K562 (cell line): ENCODE data around the gene MTHFSD. TPM values are rescaled to one million over a fixed set of nuclear protein-coding genes. Genes with fewer than 3 reads are reported as not detected.

Source experiments
- ATAC-seq: fragments of 200-7000 bp; cut with Tn5 transposase; 3 replicates; pipeline ENCODE4 v1.9.1; 2020; ENCODE audit warnings: moderate library complexity
- BruUV-seq: library from RNA; stranded (reverse); fragments of 400-500 nt; replicated peaks from 2 replicates; lab custom pipeline; 2021; lab: Mats Ljungman, UMichigan
- CTCF ChIA-PET: fragments of 300-600 bp; formaldehyde crosslinking; extraction: SDS; loops from one replicate; lab custom pipeline; 2021; ENCODE audit warnings: low intra/inter-chr PET ratio; lab: Yijun Ruan, JAX
- POLR2A ChIA-PET: fragments of 300-600, 350-650 bp; sonication (Branson Sonifier 250); formaldehyde crosslinking; extraction: SDS; loops from one replicate; lab custom pipeline; 2021; ENCODE audit warnings: antibody characterized with exemption, inconsistent platforms; lab: Yijun Ruan, JAX
- DNase-seq, 4 experiments: peaks; one replicate each; pipeline versions ENCODE4 v3.0.0 to v3.0.0-alpha.2; 2011 to 2018; ENCODE audit warnings: low spot score in 3 of 4, mixed read lengths in 3 of 4; ENCODE audit errors: extremely low read depth in 1 of 4
- FAIRE-seq: peaks from 2 replicates; lab custom pipeline; 2011; peaks lifted over from hg19 to GRCh38; lab: Jason Lieb, UNC
- H2AFZ ChIP-seq: 2 replicates; pipeline ENCODE4 v1.6.0; 2011; ENCODE audit warnings: low read depth, low read length, control low read depth, inconsistent platforms
- H3K27ac ChIP-seq: fragments of 200-600 bp; 3 replicates; pipeline ENCODE4 v1.8.0; 2011; ENCODE audit warnings: low read depth, mild to moderate bottlenecking, control low read depth, inconsistent platforms, low read length, moderate library complexity, mixed read lengths; ENCODE audit errors: extremely low read depth
- H3K27me3 ChIP-seq, 2 experiments: fragments of 300-600 bp in 1 of 2; 2 replicates in 1 of 2; 3 replicates in 1 of 2; pipeline versions ENCODE4 v1.6.0 to v1.8.0; 2011; ENCODE audit warnings: inconsistent platforms in 2 of 2, low read length in 2 of 2, mild to moderate bottlenecking in 1 of 2, mixed read lengths in 1 of 2, moderate library complexity in 1 of 2; ENCODE audit not compliant: control insufficient read depth in 2 of 2, insufficient read depth in 2 of 2
- H3K36me3 ChIP-seq: fragments of 300-600 bp; 3 replicates; pipeline ENCODE4 v1.8.0; 2011; ENCODE audit warnings: mild to moderate bottlenecking, low read length, inconsistent platforms; ENCODE audit not compliant: control insufficient read depth, insufficient read depth
- H3K4me1 ChIP-seq, 2 experiments: fragments of 200-600 bp in 1 of 2; replicated peaks in 1 of 2; 2 replicates in 1 of 2; 3 replicates in 1 of 2; pipeline versions ENCODE4 v1.5.1 to v1.8.0; 2011; ENCODE audit warnings: inconsistent platforms in 2 of 2, low read length in 2 of 2, mild to moderate bottlenecking in 1 of 2, mixed read lengths in 1 of 2, moderate library complexity in 1 of 2; ENCODE audit not compliant: control insufficient read depth in 2 of 2, insufficient read depth in 2 of 2
- H3K4me2 ChIP-seq: 2 replicates; pipeline ENCODE4 v1.6.1; 2011; ENCODE audit warnings: low read length, control low read depth, inconsistent platforms, mixed read lengths; ENCODE audit not compliant: insufficient read depth
- H3K4me3 ChIP-seq: fragments of 200-600 bp; sonication (generic), shearing (Covaris generic); 2 replicates; pipeline ENCODE4 v1.5.1; 2016; ENCODE audit warnings: control low read depth, inconsistent platforms
- H3K79me2 ChIP-seq: fragments of 200-600 bp; 3 replicates; pipeline ENCODE4 v1.8.0; 2011; ENCODE audit warnings: low read length, inconsistent platforms; ENCODE audit not compliant: control insufficient read depth, insufficient read depth
- H3K9ac ChIP-seq, 2 experiments: 2 replicates each; pipeline versions ENCODE4 v1.6.0 to v1.6.1; 2011; ENCODE audit warnings: low read depth in 2 of 2, low read length in 2 of 2, control low read depth in 1 of 2, inconsistent platforms in 1 of 2, mild to moderate bottlenecking in 1 of 2, mixed read lengths in 1 of 2; ENCODE audit not compliant: insufficient read depth in 1 of 2
- H3K9me1 ChIP-seq: one replicate; pipeline ENCODE4 v1.6.0; 2011; ENCODE audit warnings: inconsistent platforms, mild to moderate bottlenecking, low read length, moderate library complexity; ENCODE audit not compliant: control insufficient read depth, insufficient read depth
- H3K9me3 ChIP-seq: replicated peaks from 2 replicates; pipeline ENCODE4 v1.5.1; 2011; ENCODE audit warnings: low read depth, low read length, inconsistent platforms; ENCODE audit not compliant: control insufficient read depth, insufficient read depth
- H4K20me1 ChIP-seq: replicated peaks from 2 replicates; pipeline ENCODE4 v1.6.1; 2011; ENCODE audit warnings: low read length, inconsistent platforms, mixed read lengths; ENCODE audit not compliant: control insufficient read depth, insufficient read depth
- CHD4 ChIP-seq: fragments of 200-600 bp; sonication (generic); IDR thresholded peaks from 3 replicates; pipeline ENCODE4 v1.6.1; 2012; ENCODE audit warnings: low read depth, mild to moderate bottlenecking, mixed read lengths, low read length, inconsistent platforms; ENCODE audit not compliant: insufficient read depth, insufficient replicate concordance, poor library complexity, severe bottlenecking
- KDM4B ChIP-seq, 2 experiments: fragments of 450-650 bp in 1 of 2; sonication (generic) in 1 of 2; IDR thresholded peaks; 2 replicates each; pipeline ENCODE4 v1.6.1; 2016 to 2017; ENCODE audit warnings: borderline replicate concordance in 2 of 2, antibody characterized with exemption in 1 of 2, low read depth in 1 of 2, mild to moderate bottlenecking in 1 of 2
- NFIX ChIP-seq: fragments of 250-450 bp; sonication (Bioruptor Pico); IDR thresholded peaks from 2 replicates; pipeline ENCODE4 v1.4.0; 2020; ENCODE audit warnings: low read depth, mild to moderate bottlenecking, moderate library complexity
- NFXL1 ChIP-seq: fragments of 450-650 bp; formaldehyde crosslinking; IDR thresholded peaks from 2 replicates; pipeline ENCODE4 v1.4.0; 2021; ENCODE audit warnings: mild to moderate bottlenecking
- NUFIP1 ChIP-seq: fragments of 450-650 bp; IDR thresholded peaks from 2 replicates; pipeline ENCODE4 v1.6.1; 2018; ENCODE audit not compliant: partially characterized antibody
- POU5F1 ChIP-seq: fragments of 150-350 bp; IDR thresholded peaks from 2 replicates; pipeline ENCODE4 v1.6.1; 2014; ENCODE audit warnings: borderline replicate concordance, low read length, low read depth, mild to moderate bottlenecking; ENCODE audit not compliant: partially characterized antibody
- ZNF444 ChIP-seq: fragments of 250-450 bp; sonication (Bioruptor Pico); IDR thresholded peaks from 2 replicates; pipeline ENCODE4 v1.4.0; 2020; ENCODE audit warnings: mild to moderate bottlenecking, moderate library complexity
- ZNF589 ChIP-seq: fragments of 200-800 bp; sonication (Bioruptor generic); IDR thresholded peaks from 2 replicates; pipeline ENCODE4 v1.6.1; 2016; ENCODE audit warnings: low read depth, missing genetic modification characterization, missing compliant biosample characterization
- WGBS: fragments of 100-300 bp; shearing (Covaris generic); methylation state at CpG from one replicate; pipeline ENCODE4 v1.1.6; 2016; ENCODE audit warnings: low coverage, mixed read lengths; ENCODE audit not compliant: insufficient coverage; ENCODE audit errors: missing lambda C conversion rate; 5-methylcytosine and 5-hydroxymethylcytosine counted together
- in situ Hi-C: fragments of 300-500 bp; cut with MboI; formaldehyde crosslinking; loops from 4 replicates; pipeline ENCODE4 v1.15.0; 2018; ENCODE audit warnings: inconsistent platforms, mixed read lengths
- intact Hi-C: fragments of 100-400 bp; cut with micrococcal nuclease; formaldehyde crosslinking; loops from 2 replicates; pipeline ENCODE4 v1.14.2; 2022
- polyA plus RNA-seq, 8 experiments: library from polyadenylated mRNA; depleted of rRNA in 4 of 8; stranded (reverse) in 5 of 8; unstranded in 3 of 8; fragments of >200 nt; fragmentation: Nextera tagmentation in 2 of 8; fragmentation: Illumina TruSeq in 1 of 8; extraction: Ambion mirVana in 2 of 8; extraction: Trizol in 1 of 8; gene quantifications; 2 replicates each; pipeline versions ENCODE4 v1.2.1 to v1.2.3, GENCODE V29; 2011 to 2014; ENCODE audit warnings: inconsistent platforms in 1 of 8, missing spikeins in 1 of 8
- total RNA-seq, 7 experiments: library from RNA; depleted of rRNA in 6 of 7; stranded (reverse); fragments of >200 nt in 6 of 7; fragmentation: Illumina TruSeq in 2 of 7; extraction: Trizol in 2 of 7; gene quantifications; 2 replicates each; pipeline versions ENCODE4 v1.2.1 to v1.2.3, GENCODE V29; 2011 to 2021; ENCODE audit warnings: low replicate concordance in 1 of 7
- TF ChIP-seq, protein P1 (sequence below), 2 experiments: fragments of 450-650 bp in 1 of 2; sonication (generic) in 1 of 2; formaldehyde crosslinking in 1 of 2; IDR thresholded peaks; 2 replicates each; pipeline versions ENCODE4 v1.7.1 to v1.9.0; 2016 to 2022; ENCODE audit warnings: inconsistent platforms in 1 of 2, mild to moderate bottlenecking in 1 of 2, missing genetic modification reagents in 1 of 2

The MTHFSD gene
- total and polyA plus RNA-seq, 9 of the 15 experiments (the other 6 are each of a cell fraction or from before 2014, with no cell fraction given) = 3.2 to 20.2 (median 12.0) TPM

DNA sequence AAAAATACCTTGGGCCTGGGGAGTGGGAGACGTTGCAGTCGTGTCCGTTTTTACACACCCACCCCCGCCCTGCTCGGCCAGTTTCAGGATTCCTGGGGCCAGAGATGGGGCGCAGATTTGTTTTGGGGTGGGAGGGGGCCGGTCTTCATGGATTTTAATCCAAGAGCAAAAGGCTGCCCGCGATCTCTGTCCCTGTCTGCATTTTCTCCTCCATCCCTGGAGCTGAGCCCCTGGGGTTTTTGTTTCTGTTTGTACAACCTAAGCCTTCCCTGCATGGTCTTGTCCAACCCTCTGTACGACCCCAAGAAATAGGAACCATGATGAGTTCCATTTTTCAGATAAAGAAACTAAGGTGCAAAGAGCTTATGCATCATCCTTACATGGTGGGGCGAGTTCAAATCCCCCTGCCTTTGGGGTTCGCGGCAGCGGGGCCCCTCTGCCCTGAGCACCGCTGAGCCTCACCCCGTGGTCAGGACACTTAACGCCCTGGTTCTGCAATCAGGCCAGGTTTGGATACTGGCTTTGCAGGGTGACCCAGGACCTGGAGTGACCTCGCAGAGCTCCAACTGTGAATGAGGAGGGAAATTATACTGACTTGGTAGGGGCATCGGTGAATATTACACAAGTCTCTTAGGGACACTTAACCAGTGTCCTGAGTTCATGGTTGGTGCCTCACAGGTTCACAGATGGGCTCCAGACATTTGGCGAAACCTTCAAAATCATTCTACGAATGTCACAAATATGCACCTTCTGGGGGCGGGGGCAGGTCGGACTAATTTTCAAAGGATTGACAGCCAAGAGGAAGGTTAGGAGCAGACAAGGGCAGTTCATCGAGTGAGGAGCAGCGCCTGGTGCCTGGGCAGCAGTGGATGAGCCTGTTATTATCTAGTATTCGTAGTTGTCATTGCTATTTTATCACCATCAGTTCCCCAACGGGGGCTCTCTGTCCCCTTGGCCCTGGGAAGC lies 48.9 kb downstream of the MTHFSD start:
- no peak overlapping the region for H3K4me2 ChIP-seq
- WGBS = 3% methylated on average over 18 of the region's 27 CpGs
- H3K79me2 ChIP-seq = no peaks in the 10 kb centered on the region
- in situ Hi-C loops = no loop called here
- no peaks in the 10 kb centered on the region for H3K36me3 ChIP-seq
- no TSS peak for BruUV-seq
- intact Hi-C loops = no loop called here
- no peak overlapping the region for H3K9ac ChIP-seq
- no peak overlapping the region for H2AFZ ChIP-seq
- no peak overlapping the region for H3K27ac ChIP-seq
- ChIA-PET POLR2A (interaction anchor here (0.6 kb wide), 1 partner anchor 467 kb away, joined by 3 read pairs; no protein-coding TSS in a partner anchor), CTCF (no interaction called here)
- H3K9me3 ChIP-seq = no peaks in the 10 kb centered on the region
- no peaks in the 10 kb centered on the region for H3K9me1 ChIP-seq
- DNase-seq (no peak), ATAC-seq (no peak), FAIRE-seq (no peak)
- H4K20me1 ChIP-seq = peaks cover 6% of the 10 kb centered on the region; the same call in 1 of the 2 replicates
- H3K4me1 ChIP-seq = peaks cover 0 to 11% of the 10 kb centered on the region in 2 experiments; a peak in 1 of 5 replicates
- no peak overlapping the region for H3K4me3 ChIP-seq
- peaks cover 34 to 65% of the 10 kb centered on the region in 2 experiments for H3K27me3 ChIP-seq
- TF ChIP-seq POU5F1 = no peak
- no peak for TF ChIP-seq ZNF589 (CRISPR knock-in tag)
- TF ChIP-seq NUFIP1 = no peak
- TF ChIP-seq NFIX (CRISPR knock-in tag) = no peak
- no peak for TF ChIP-seq NFXL1
- TF ChIP-seq KDM4B (IDR thresholded peaks at IDR 0.05; ENCODE audit: borderline replicate concordance in 2 of 2, low read depth in 1 of 2) = no peak
- TF ChIP-seq CHD4 = no peak
- TF ChIP-seq, protein P1, sequence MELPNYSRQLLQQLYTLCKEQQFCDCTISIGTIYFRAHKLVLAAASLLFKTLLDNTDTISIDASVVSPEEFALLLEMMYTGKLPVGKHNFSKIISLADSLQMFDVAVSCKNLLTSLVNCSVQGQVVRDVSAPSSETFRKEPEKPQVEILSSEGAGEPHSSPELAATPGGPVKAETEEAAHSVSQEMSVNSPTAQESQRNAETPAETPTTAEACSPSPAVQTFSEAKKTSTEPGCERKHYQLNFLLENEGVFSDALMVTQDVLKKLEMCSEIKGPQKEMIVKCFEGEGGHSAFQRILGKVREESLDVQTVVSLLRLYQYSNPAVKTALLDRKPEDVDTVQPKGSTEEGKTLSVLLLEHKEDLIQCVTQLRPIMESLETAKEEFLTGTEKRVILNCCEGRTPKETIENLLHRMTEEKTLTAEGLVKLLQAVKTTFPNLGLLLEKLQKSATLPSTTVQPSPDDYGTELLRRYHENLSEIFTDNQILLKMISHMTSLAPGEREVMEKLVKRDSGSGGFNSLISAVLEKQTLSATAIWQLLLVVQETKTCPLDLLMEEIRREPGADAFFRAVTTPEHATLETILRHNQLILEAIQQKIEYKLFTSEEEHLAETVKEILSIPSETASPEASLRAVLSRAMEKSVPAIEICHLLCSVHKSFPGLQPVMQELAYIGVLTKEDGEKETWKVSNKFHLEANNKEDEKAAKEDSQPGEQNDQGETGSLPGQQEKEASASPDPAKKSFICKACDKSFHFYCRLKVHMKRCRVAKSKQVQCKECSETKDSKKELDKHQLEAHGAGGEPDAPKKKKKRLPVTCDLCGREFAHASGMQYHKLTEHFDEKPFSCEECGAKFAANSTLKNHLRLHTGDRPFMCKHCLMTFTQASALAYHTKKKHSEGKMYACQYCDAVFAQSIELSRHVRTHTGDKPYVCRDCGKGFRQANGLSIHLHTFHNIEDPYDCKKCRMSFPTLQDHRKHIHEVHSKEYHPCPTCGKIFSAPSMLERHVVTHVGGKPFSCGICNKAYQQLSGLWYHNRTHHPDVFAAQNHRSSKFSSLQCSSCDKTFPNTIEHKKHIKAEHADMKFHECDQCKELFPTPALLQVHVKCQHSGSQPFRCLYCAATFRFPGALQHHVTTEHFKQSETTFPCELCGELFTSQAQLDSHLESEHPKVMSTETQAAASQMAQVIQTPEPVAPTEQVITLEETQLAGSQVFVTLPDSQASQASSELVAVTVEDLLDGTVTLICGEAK (IDR thresholded peaks at IDR 0.05) = no peak
- TF ChIP-seq, protein P1 (CRISPR knock-in tag; IDR thresholded peaks at IDR 0.05) = no peak
- no peak for TF ChIP-seq ZNF444 (CRISPR knock-in tag)
